Astrocyte of the spinal cord (primary cell): ENCODE measurements around the gene SLITRK3.

ENCODE experiments used
- DNase-seq: peaks from one replicate; pipeline ENCODE4 v3.0.0; 2011; ENCODE audit warnings: low read depth, low spot score
- H3K4me3 ChIP-seq: 2 replicates; pipeline ENCODE4 v1.5.1; 2011; ENCODE audit warnings: low read depth, mild to moderate bottlenecking, low read length, moderate library complexity
- CTCF ChIP-seq: IDR thresholded peaks from 2 replicates; pipeline ENCODE4 v1.5.1; 2012; ENCODE audit warnings: low read depth, mild to moderate bottlenecking, low read length, inconsistent platforms
- in situ Hi-C: cut with HindIII; loops from 2 replicates; pipeline ENCODE4 v1.10.0; 2017; ENCODE audit warnings: low sequenced_read_pairs

Gene SLITRK3

GRCh38 chr3:165201964-165202363 lies 5.8 kb upstream of the SLITRK3 start:
- in situ Hi-C loops = no loop called here
- no peak for TF ChIP-seq CTCF
- H3K4me3 ChIP-seq = no peak overlapping the region
- DNase-seq = no peak

- no peak for DNase-seq
- in situ Hi-C loops = no loop called here
- TF ChIP-seq CTCF = no peak
- no peak overlapping the region for H3K4me3 ChIP-seq
Observed at GRCh38 chr3:165197481-165197800, 1.3 kb upstream of the SLITRK3 start.

- in situ Hi-C loops = no loop called here
- no peak for TF ChIP-seq CTCF
- no peak for DNase-seq
- peak overlapping the region; percentile 41 for H3K4me3 ChIP-seq
Observed at GRCh38 chr3:165196577-165197480, 645 bp upstream of the SLITRK3 start.

- DNase-seq = no peak
- in situ Hi-C loops = no loop called here
- peak overlapping the region; percentile 27 for H3K4me3 ChIP-seq
- TF ChIP-seq CTCF = no peak
Observed at GRCh38 chr3:165195241-165195639, 944 bp downstream of the SLITRK3 start.

GRCh38 chr3:165194511-165195240 lies 1.5 kb downstream of the SLITRK3 start:
- in situ Hi-C loops = no loop called here
- no peak overlapping the region for H3K4me3 ChIP-seq
- DNase-seq = no peak
- TF ChIP-seq CTCF = no peak

GRCh38 chr3:165193366-165194254 lies 2.6 kb downstream of the SLITRK3 start:
- peak overlapping the region; percentile 26 for H3K4me3 ChIP-seq
- no peak for DNase-seq
- no peak for TF ChIP-seq CTCF
- in situ Hi-C loops = no loop called here
